ENCODE results near the gene EVC2. TPM values are rescaled to one million over a fixed set of nuclear protein-coding genes. Genes with fewer than 3 reads are reported as not detected.

Gene EVC2
- total RNA-seq, 1 donor from 2014 or later = 12.6 TPM

- H3K27me3 ChIP-seq (ENCODE audit: control insufficient read depth, insufficient read depth, low read length) = no peaks in the 10 kb centered on the region
- H3K4me3 ChIP-seq (ENCODE audit: low read depth, low read length) = no peak overlapping the region
- no peak for TF ChIP-seq CTCF (IDR thresholded peaks at IDR 0.05; ENCODE audit: insufficient read depth, low read length, poor library complexity, severe bottlenecking)
- no peak for DNase-seq (ENCODE audit: low read depth)
- no peaks in the 10 kb centered on the region for H3K36me3 ChIP-seq (ENCODE audit: control insufficient read depth, insufficient read depth, low read length)
These were observed 154.0 kb downstream of the EVC2 start for GRCh38 chr4:5554376-5554775.

GRCh38 chr4:5553801-5554200, 154.6 kb downstream of the EVC2 start:
- H3K4me3 ChIP-seq (ENCODE audit: low read depth, low read length) = no peak overlapping the region
- no peak for TF ChIP-seq CTCF (IDR thresholded peaks at IDR 0.05; ENCODE audit: insufficient read depth, low read length, poor library complexity, severe bottlenecking)
- no peak for DNase-seq (ENCODE audit: low read depth)
- H3K36me3 ChIP-seq (ENCODE audit: control insufficient read depth, insufficient read depth, low read length) = no peaks in the 10 kb centered on the region
- no peaks in the 10 kb centered on the region for H3K27me3 ChIP-seq (ENCODE audit: control insufficient read depth, insufficient read depth, low read length)

GRCh38 chr4:5552451-5552850, 155.9 kb downstream of the EVC2 start:
- TF ChIP-seq CTCF (IDR thresholded peaks at IDR 0.05; ENCODE audit: insufficient read depth, low read length, poor library complexity, severe bottlenecking) = no peak
- DNase-seq (ENCODE audit: low read depth) = no peak
- H3K27me3 ChIP-seq (ENCODE audit: control insufficient read depth, insufficient read depth, low read length) = no peaks in the 10 kb centered on the region
- no peaks in the 10 kb centered on the region for H3K36me3 ChIP-seq (ENCODE audit: control insufficient read depth, insufficient read depth, low read length)
- no peak overlapping the region for H3K4me3 ChIP-seq (ENCODE audit: low read depth, low read length)

GRCh38 chr4:5547651-5548249, 160.6 kb downstream of the EVC2 start:
- H3K36me3 ChIP-seq (ENCODE audit: control insufficient read depth, insufficient read depth, low read length) = no peaks in the 10 kb centered on the region

GRCh38 chr4:5545271-5545670, 163.1 kb downstream of the EVC2 start:
- no peak for DNase-seq (ENCODE audit: low read depth)
- H3K27me3 ChIP-seq (ENCODE audit: control insufficient read depth, insufficient read depth, low read length) = no peaks in the 10 kb centered on the region
- TF ChIP-seq CTCF (IDR thresholded peaks at IDR 0.05; ENCODE audit: insufficient read depth, low read length, poor library complexity, severe bottlenecking) = no peak

More at GRCh38 chr4:5547651-5548249, 160.6 kb downstream of the EVC2 start:
- Histone ChIP-seq H3K4me3 (ENCODE audit: low read depth, low read length) (no peak overlapping the region), H3K27me3 (ENCODE audit: control insufficient read depth, insufficient read depth, low read length) (no peaks in the 10 kb centered on the region)
- TF ChIP-seq CTCF (IDR thresholded peaks at IDR 0.05; ENCODE audit: insufficient read depth, low read length, poor library complexity, severe bottlenecking) = no peak
- no peak for DNase-seq (ENCODE audit: low read depth)

GRCh38 chr4:5544762-5545161, 163.6 kb downstream of the EVC2 start:
- H3K36me3 ChIP-seq (ENCODE audit: control insufficient read depth, insufficient read depth, low read length) = no peaks in the 10 kb centered on the region
- no peak overlapping the region for H3K4me3 ChIP-seq (ENCODE audit: low read depth, low read length)
- no peak for TF ChIP-seq CTCF (IDR thresholded peaks at IDR 0.05; ENCODE audit: insufficient read depth, low read length, poor library complexity, severe bottlenecking)
- DNase-seq (ENCODE audit: low read depth) = no peak
- H3K27me3 ChIP-seq (ENCODE audit: control insufficient read depth, insufficient read depth, low read length) = no peaks in the 10 kb centered on the region

More at GRCh38 chr4:5545271-5545670, 163.1 kb downstream of the EVC2 start:
- H3K4me3 ChIP-seq (ENCODE audit: low read depth, low read length) = no peak overlapping the region
- H3K36me3 ChIP-seq (ENCODE audit: control insufficient read depth, insufficient read depth, low read length) = no peaks in the 10 kb centered on the region

Data from kidney epithelial cell (primary cell).